WTC11 (cell line): Measurements from ENCODE around the gene AUP1. TPM values are rescaled to one million over a fixed set of nuclear protein-coding genes. Genes with fewer than 3 reads are reported as not detected.

Experiments used
- ATAC-seq: fragments of 200-7000 bp; cut with Tn5 transposase; 2 replicates; pipeline ENCODE4 v1.10.0; 2021; ENCODE audit warnings: mild to moderate bottlenecking, moderate library complexity
- CTCF ChIA-PET: fragments of 300-600 bp; sonication (Branson Sonifier 250); formaldehyde crosslinking; loops from one replicate; lab custom pipeline; 2021; ENCODE audit warnings: antibody characterized with exemption; lab: Charles Lee
- POLR2A ChIA-PET: fragments of 350-600 bp; sonication (Branson Sonifier 250); formaldehyde crosslinking; loops from one replicate; lab custom pipeline; 2021; ENCODE audit warnings: antibody characterized with exemption; lab: Charles Lee
- DNase-seq: peaks from one replicate; pipeline ENCODE4 v3.0.0; 2021; ENCODE audit warnings: low spot score
- H3K27ac Mint-ChIP-seq: 2 replicates; pipeline ENCODE4 v1.8.0; 2021; ENCODE audit warnings: mixed read lengths
- H3K27me3 Mint-ChIP-seq: 2 replicates; pipeline ENCODE4 v1.8.0; 2021; ENCODE audit warnings: low read depth, mild to moderate bottlenecking, moderate library complexity, mixed read lengths
- H3K36me3 Mint-ChIP-seq: 2 replicates; pipeline ENCODE4 v1.8.0; 2021; ENCODE audit warnings: mixed read lengths
- H3K4me1 Mint-ChIP-seq: 2 replicates; pipeline ENCODE4 v1.8.0; 2022; ENCODE audit warnings: mixed read lengths
- H3K4me3 Mint-ChIP-seq: 2 replicates; pipeline ENCODE4 v1.8.0; 2021; ENCODE audit warnings: mild to moderate bottlenecking, moderate library complexity, mixed read lengths
- H3K9me3 Mint-ChIP-seq: 2 replicates; pipeline ENCODE4 v1.8.0; 2021; ENCODE audit warnings: mixed read lengths
- ETV6 ChIP-seq: sonication (generic); formaldehyde crosslinking; IDR thresholded peaks from 2 replicates; pipeline ENCODE4 v1.8.1; 2022; ENCODE audit warnings: mild to moderate bottlenecking, missing genetic modification reagents
- FOXJ3 ChIP-seq: sonication (generic); formaldehyde crosslinking; IDR thresholded peaks from 2 replicates; pipeline ENCODE4 v1.9.0; 2021; ENCODE audit warnings: missing genetic modification reagents, mild to moderate bottlenecking, borderline replicate concordance
- FOXK1 ChIP-seq: sonication (generic); formaldehyde crosslinking; IDR thresholded peaks from 2 replicates; pipeline ENCODE4 v1.8.0; 2022; ENCODE audit warnings: mild to moderate bottlenecking, moderate library complexity, missing genetic modification reagents
- FOXP1 ChIP-seq: sonication (generic); formaldehyde crosslinking; IDR thresholded peaks from 2 replicates; pipeline ENCODE4 v1.8.0; 2022; ENCODE audit warnings: missing genetic modification reagents, mild to moderate bottlenecking, moderate library complexity, borderline replicate concordance
- MYBL2 ChIP-seq: sonication (generic); formaldehyde crosslinking; IDR thresholded peaks from 2 replicates; pipeline ENCODE4 v1.8.1; 2023; ENCODE audit warnings: mild to moderate bottlenecking, moderate library complexity, missing genetic modification reagents
- NFE2L1 ChIP-seq: sonication (generic); formaldehyde crosslinking; IDR thresholded peaks from 2 replicates; pipeline ENCODE4 v1.8.1; 2023; ENCODE audit warnings: missing genetic modification reagents
- OVOL2 ChIP-seq: fragments of 250-450 bp; sonication (Bioruptor Pico); IDR thresholded peaks from 2 replicates; pipeline ENCODE4 v1.9.0; 2021; ENCODE audit warnings: mild to moderate bottlenecking, borderline replicate concordance
- SMAD3 ChIP-seq: sonication (generic); formaldehyde crosslinking; IDR thresholded peaks from 2 replicates; pipeline ENCODE4 v1.8.0; 2022; ENCODE audit warnings: missing genetic modification reagents, mild to moderate bottlenecking, borderline replicate concordance
- ZBTB21 ChIP-seq: sonication (generic); formaldehyde crosslinking; IDR thresholded peaks from 2 replicates; pipeline ENCODE4 v1.8.1; 2023; ENCODE audit warnings: mild to moderate bottlenecking, missing genetic modification reagents, borderline replicate concordance
- ZNF138 ChIP-seq: sonication (generic); formaldehyde crosslinking; conservative IDR thresholded peaks from 2 replicates; pipeline ENCODE4 v1.8.1; 2022; ENCODE audit warnings: mild to moderate bottlenecking, moderate library complexity, missing genetic modification reagents
- ZNF416 ChIP-seq: fragments of 250-450 bp; sonication (Bioruptor Pico); IDR thresholded peaks from 2 replicates; pipeline ENCODE4 v1.9.0; 2021; ENCODE audit warnings: mild to moderate bottlenecking, inconsistent platforms
- total RNA-seq: library from RNA; stranded (reverse); gene quantifications from 3 replicates; pipeline ENCODE4 v1.2.3, GENCODE V29; 2021
- TF ChIP-seq, protein P1 (sequence below): sonication (generic); formaldehyde crosslinking; IDR thresholded peaks from 2 replicates; pipeline ENCODE4 v1.8.0; 2022; ENCODE audit warnings: mild to moderate bottlenecking, missing genetic modification reagents
- TF ChIP-seq, protein P2 (sequence below): sonication (generic); formaldehyde crosslinking; IDR thresholded peaks from 2 replicates; pipeline ENCODE4 v1.8.1; 2023; ENCODE audit warnings: mild to moderate bottlenecking, missing genetic modification reagents, moderate library complexity
- TF ChIP-seq, protein P3 (sequence below): fragments of 250-450 bp; sonication (Bioruptor Pico); IDR thresholded peaks from 2 replicates; pipeline ENCODE4 v1.9.0; 2021; ENCODE audit warnings: mild to moderate bottlenecking
- TF ChIP-seq, protein P4 (sequence below): sonication (generic); formaldehyde crosslinking; IDR thresholded peaks from 2 replicates; pipeline ENCODE4 v1.8.1; 2023; ENCODE audit warnings: mild to moderate bottlenecking, moderate library complexity, missing genetic modification reagents
- TF ChIP-seq, protein P5 (sequence below): sonication (generic); formaldehyde crosslinking; IDR thresholded peaks from 2 replicates; pipeline ENCODE4 v1.8.1; 2022; ENCODE audit warnings: missing genetic modification reagents, borderline replicate concordance
- TF ChIP-seq, protein P6 (sequence below): fragments of 250-450 bp; sonication (Bioruptor Pico); IDR thresholded peaks from 2 replicates; pipeline ENCODE4 v1.9.0; 2021; ENCODE audit warnings: mild to moderate bottlenecking

AUP1 gene
- total RNA-seq, 1 experiment from 2014 or later, result 84.9 TPM

DNA sequence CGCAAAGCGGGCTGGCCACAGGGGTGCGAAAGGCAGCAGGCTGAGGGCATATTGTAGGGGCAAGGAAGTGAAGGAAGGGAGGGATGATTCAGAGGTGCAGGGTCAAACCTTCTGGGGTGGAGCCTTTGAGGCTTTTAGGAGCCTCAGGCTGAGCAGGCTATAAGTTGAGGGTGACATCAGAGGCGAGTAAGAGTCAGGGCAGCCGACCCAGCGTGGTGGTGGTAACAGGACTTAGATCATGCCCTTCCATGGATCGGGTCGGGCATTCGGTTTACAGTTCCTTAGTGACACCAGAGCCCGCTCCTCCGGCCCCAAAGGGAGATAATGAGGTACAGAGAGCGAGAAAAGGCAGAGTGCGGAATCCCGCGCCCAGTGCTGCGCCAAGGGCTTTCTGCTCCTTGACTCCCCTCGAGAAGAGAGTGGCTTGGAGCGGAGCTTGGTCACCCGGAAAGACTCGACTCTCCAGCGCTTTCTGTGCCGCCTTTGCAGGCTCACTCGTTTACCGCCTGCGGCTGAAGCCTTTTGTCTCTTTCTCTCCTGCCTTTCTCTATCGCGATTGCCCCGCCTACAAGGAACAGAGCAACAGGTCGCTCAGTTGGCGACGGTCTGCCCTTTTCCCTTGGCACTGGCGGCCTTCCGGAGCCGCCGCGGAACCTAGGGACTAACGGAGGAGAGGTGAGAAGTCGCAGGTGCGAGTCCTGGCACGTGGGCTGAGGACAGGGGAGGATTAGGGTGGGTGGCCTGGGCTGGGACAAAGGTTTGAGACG is 30.8 kb downstream of the AUP1 start (continued):
- TF ChIP-seq, protein P1, sequence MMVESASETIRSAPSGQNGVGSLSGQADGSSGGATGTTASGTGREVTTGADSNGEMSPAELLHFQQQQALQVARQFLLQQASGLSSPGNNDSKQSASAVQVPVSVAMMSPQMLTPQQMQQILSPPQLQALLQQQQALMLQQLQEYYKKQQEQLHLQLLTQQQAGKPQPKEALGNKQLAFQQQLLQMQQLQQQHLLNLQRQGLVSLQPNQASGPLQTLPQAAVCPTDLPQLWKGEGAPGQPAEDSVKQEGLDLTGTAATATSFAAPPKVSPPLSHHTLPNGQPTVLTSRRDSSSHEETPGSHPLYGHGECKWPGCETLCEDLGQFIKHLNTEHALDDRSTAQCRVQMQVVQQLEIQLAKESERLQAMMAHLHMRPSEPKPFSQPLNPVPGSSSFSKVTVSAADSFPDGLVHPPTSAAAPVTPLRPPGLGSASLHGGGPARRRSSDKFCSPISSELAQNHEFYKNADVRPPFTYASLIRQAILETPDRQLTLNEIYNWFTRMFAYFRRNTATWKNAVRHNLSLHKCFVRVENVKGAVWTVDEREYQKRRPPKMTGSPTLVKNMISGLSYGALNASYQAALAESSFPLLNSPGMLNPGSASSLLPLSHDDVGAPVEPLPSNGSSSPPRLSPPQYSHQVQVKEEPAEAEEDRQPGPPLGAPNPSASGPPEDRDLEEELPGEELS (CRISPR knock-in tag), result peak; percentile 72
- no peak for TF ChIP-seq NFE2L1 (CRISPR knock-in tag)
- TF ChIP-seq, protein P2, sequence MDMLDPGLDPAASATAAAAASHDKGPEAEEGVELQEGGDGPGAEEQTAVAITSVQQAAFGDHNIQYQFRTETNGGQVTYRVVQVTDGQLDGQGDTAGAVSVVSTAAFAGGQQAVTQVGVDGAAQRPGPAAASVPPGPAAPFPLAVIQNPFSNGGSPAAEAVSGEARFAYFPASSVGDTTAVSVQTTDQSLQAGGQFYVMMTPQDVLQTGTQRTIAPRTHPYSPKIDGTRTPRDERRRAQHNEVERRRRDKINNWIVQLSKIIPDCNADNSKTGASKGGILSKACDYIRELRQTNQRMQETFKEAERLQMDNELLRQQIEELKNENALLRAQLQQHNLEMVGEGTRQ (CRISPR knock-in tag), result no peak; the same call in 1 of the 2 replicates
- TF ChIP-seq, protein P3, sequence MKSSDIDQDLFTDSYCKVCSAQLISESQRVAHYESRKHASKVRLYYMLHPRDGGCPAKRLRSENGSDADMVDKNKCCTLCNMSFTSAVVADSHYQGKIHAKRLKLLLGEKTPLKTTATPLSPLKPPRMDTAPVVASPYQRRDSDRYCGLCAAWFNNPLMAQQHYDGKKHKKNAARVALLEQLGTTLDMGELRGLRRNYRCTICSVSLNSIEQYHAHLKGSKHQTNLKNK (CRISPR knock-in tag), result no peak

DNA sequence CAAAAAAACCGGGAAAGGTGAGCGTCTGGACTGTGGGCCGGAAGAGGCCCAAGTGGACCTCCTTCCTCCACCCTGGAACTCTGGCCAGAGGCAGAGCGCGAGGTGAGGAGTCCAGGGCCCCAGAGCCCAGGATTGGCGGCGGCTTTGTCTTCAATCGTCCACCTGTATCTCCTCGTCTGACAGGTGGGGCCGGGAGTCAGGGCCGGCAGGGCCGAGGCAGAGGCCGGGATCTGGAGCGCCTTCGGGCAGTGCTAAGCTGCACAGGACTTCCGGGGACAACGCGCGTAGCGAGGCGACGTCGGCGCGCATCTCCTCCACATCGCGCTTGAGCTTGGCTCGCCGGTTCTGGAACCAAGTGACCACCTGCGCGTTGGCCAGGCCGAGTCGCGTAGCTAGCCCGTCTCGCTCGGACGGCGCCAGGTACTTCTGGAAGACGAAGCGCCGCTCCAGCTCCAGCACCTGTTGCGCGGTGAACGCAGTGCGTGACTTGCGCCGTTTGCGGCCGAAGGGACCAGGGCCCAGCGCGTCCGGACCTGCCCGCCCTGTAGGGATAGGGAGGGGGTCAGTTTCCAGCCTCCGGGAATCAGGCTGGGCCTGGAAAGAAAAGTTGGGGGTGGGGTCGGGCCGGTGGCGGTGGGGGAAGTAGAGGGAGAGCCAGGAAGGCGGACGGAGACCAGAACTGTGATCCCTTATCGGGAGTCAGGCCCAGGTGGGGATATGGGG is 31.6 kb downstream of the AUP1 start:
- Mint-ChIP-seq H3K4me3 (peak overlapping the region; percentile 79), H3K27ac (no peak overlapping the region), H3K4me1 (peaks cover 43% of the 10 kb centered on the region), H3K36me3 (peaks cover 12% of the 10 kb centered on the region), H3K27me3 (peaks cover 88% of the 10 kb centered on the region), H3K9me3 (no peaks in the 10 kb centered on the region)
- ChIA-PET POLR2A (interaction anchor here (1.0 to 1.5 kb wide), 2 partner anchors 15 to 18 kb away, joined by 3 to 4 read pairs; partner anchors contain the start of genes CCDC142 and TTC31), CTCF (interaction anchor here (0.8 to 4.1 kb wide), 6 partner anchors 8 to 149 kb away, joined by 3 to 18 read pairs (median 3); partner anchors contain the start of genes CCDC142, TTC31 and WBP1)
- peak; percentile 71 for DNase-seq
- peak; percentile 13 for ATAC-seq
- TF ChIP-seq FOXJ3 (CRISPR knock-in tag), result no peak
- TF ChIP-seq, protein P1 (CRISPR knock-in tag), result peak; percentile 70; the same call in 1 of the 2 replicates
- TF ChIP-seq ZBTB21 (CRISPR knock-in tag), result peak; percentile 78; the same call in 1 of the 2 replicates
- peak; percentile 67; the same call in 1 of the 2 replicates for TF ChIP-seq ETV6 (CRISPR knock-in tag)
- TF ChIP-seq, protein P4, sequence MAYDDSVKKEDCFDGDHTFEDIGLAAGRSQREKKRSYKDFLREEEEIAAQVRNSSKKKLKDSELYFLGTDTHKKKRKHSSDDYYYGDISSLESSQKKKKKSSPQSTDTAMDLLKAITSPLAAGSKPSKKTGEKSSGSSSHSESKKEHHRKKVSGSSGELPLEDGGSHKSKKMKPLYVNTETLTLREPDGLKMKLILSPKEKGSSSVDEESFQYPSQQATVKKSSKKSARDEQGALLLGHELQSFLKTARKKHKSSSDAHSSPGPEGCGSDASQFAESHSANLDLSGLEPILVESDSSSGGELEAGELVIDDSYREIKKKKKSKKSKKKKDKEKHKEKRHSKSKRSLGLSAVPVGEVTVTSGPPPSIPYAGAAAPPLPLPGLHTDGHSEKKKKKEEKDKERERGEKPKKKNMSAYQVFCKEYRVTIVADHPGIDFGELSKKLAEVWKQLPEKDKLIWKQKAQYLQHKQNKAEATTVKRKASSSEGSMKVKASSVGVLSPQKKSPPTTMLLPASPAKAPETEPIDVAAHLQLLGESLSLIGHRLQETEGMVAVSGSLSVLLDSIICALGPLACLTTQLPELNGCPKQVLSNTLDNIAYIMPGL (CRISPR knock-in tag), result peak; percentile 60; the same call in 1 of the 2 replicates
- no peak for TF ChIP-seq ZNF416 (CRISPR knock-in tag)
- TF ChIP-seq, protein P5, sequence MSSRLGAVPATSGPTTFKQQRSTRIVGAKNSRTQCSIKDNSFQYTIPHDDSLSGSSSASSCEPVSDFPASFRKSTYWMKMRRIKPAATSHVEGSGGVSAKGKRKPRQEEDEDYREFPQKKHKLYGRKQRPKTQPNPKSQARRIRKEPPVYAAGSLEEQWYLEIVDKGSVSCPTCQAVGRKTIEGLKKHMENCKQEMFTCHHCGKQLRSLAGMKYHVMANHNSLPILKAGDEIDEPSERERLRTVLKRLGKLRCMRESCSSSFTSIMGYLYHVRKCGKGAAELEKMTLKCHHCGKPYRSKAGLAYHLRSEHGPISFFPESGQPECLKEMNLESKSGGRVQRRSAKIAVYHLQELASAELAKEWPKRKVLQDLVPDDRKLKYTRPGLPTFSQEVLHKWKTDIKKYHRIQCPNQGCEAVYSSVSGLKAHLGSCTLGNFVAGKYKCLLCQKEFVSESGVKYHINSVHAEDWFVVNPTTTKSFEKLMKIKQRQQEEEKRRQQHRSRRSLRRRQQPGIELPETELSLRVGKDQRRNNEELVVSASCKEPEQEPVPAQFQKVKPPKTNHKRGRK (CRISPR knock-in tag), result no peak
- TF ChIP-seq ZNF138 (CRISPR knock-in tag), result peak; percentile 65; the same call in 1 of the 2 replicates
- peak; percentile 64; the same call in 1 of the 2 replicates for TF ChIP-seq MYBL2 (CRISPR knock-in tag)
- TF ChIP-seq, protein P6, sequence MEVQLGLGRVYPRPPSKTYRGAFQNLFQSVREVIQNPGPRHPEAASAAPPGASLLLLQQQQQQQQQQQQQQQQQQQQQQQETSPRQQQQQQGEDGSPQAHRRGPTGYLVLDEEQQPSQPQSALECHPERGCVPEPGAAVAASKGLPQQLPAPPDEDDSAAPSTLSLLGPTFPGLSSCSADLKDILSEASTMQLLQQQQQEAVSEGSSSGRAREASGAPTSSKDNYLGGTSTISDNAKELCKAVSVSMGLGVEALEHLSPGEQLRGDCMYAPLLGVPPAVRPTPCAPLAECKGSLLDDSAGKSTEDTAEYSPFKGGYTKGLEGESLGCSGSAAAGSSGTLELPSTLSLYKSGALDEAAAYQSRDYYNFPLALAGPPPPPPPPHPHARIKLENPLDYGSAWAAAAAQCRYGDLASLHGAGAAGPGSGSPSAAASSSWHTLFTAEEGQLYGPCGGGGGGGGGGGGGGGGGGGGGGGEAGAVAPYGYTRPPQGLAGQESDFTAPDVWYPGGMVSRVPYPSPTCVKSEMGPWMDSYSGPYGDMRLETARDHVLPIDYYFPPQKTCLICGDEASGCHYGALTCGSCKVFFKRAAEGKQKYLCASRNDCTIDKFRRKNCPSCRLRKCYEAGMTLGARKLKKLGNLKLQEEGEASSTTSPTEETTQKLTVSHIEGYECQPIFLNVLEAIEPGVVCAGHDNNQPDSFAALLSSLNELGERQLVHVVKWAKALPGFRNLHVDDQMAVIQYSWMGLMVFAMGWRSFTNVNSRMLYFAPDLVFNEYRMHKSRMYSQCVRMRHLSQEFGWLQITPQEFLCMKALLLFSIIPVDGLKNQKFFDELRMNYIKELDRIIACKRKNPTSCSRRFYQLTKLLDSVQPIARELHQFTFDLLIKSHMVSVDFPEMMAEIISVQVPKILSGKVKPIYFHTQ, result peak; percentile 47; the same call in 1 of the 2 replicates
- TF ChIP-seq FOXP1, result peak; percentile 72; the same call in 1 of the 2 replicates
- peak; percentile 43; the same call in 1 of the 2 replicates for TF ChIP-seq SMAD3 (CRISPR knock-in tag)
- no peak for TF ChIP-seq OVOL2
- TF ChIP-seq FOXK1 (CRISPR knock-in tag), result peak; percentile 55; the same call in 1 of the 2 replicates
